EL (cell line): ENCODE results near the gene CDK9.
A peak's percentile ranks its signal among the peaks of the same experiment; 100 is the strongest.
"Not testable (repeated sequence)": the region's sequence is repeated elsewhere in the genome, so short reads cannot be mapped to it uniquely, and the experiment has no call there.

Experiments used
- DNase-seq: peaks from one replicate; pipeline ENCODE4 v3.0.0-alpha.2; 2016

CDK9 gene

GRCh38 chr9:127829205-127829906, 43.5 kb downstream of the CDK9 start:
- no peak for DNase-seq

- DNase-seq: no peak
These were observed 46.4 kb downstream of the CDK9 start for GRCh38 chr9:127832248-127832647.

GRCh38 chr9:127833555-127833954, 47.7 kb downstream of the CDK9 start:
- DNase-seq: no peak

DNA sequence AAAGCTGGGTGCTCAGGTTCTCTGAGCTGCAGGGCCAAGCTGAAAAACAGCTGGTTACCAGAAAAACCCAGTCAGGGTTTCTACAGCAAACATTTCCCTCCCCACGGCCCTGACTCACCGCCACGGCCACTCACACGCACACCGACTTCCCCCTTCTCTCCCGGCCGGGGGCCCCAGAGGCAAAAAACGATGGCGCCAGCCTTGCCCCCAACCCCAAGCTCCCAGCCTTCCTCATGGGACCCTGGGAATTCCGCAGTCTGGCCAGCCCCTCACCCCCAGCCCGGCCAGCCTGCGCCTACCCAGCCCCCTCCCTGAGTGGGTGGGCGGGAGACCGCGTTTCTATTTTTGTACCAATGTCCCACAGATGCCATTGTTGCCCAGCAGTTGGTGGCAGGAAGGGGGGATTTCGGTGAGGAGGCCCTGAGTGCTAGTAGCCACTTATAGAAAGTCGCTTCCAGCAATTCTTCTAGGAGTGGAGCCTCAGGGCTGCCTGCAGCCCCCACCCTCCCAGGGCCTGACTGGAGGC, 50.2 kb downstream of the CDK9 start:
- DNase-seq: peak; percentile 74

DNA sequence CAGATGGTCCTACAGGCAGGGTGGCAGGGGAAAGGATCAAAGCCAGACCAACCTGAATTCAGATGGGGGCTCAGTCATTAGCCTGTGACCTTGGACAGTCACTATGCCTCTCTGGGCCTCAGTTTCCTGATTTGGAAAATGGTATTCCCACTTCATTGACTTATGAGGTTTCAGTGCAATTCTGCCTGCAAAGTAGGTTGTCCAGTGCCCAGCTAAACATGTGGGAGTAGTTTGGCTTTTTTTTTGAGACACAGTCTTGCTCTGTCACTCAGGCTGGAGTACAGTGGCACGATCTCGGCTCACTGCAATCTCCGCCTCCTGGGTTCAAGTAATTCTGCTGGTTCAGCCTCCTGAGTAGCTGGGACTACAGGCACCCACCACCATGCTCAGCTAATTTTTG, 50.7 kb downstream of the CDK9 start:
- not testable (repeated sequence) for DNase-seq

- no peak for DNase-seq
These were observed 51.5 kb downstream of the CDK9 start for GRCh38 chr9:127837346-127837745.

GRCh38 chr9:127838375-127839078, 52.7 kb downstream of the CDK9 start:
- peak; percentile 99 for DNase-seq
